MV-4-11 (cell line): ENCODE measurements around the gene MTCL1.

Experiments used
- DNase-seq: peaks from one replicate; lab custom pipeline; 2025; lab: John Stamatoyannopoulos, UW

Gene MTCL1

GRCh38 chr18:8793445-8794155 is 88.2 kb downstream of the MTCL1 start:
- DNase-seq, result no peak

- DNase-seq, result no peak
Measured at GRCh38 chr18:8794156-8794933, 89.0 kb downstream of the MTCL1 start.

- no peak for DNase-seq
Measured at GRCh38 chr18:8794934-8795280, 89.6 kb downstream of the MTCL1 start.

GRCh38 chr18:8795586-8796325 is 90.4 kb downstream of the MTCL1 start:
- DNase-seq, result no peak

GRCh38 chr18:8797206-8797605 is 91.8 kb downstream of the MTCL1 start:
- DNase-seq, result no peak

- no peak for DNase-seq
Measured at GRCh38 chr18:8799001-8799400, 93.6 kb downstream of the MTCL1 start.

- DNase-seq, result no peak
Measured at GRCh38 chr18:8799596-8800441, 94.5 kb downstream of the MTCL1 start.

GRCh38 chr18:8800445-8800844 is 95.1 kb downstream of the MTCL1 start:
- no peak for DNase-seq

GRCh38 chr18:8800876-8801262 is 95.5 kb downstream of the MTCL1 start:
- no peak for DNase-seq

GRCh38 chr18:8801263-8801901 is 96.0 kb downstream of the MTCL1 start:
- no peak for DNase-seq

- no peak for DNase-seq
Measured at GRCh38 chr18:8802017-8802672, 96.8 kb downstream of the MTCL1 start.

- DNase-seq, result no peak
Measured at GRCh38 chr18:8803063-8803795, 97.9 kb downstream of the MTCL1 start.

GRCh38 chr18:8803957-8804356 is 98.6 kb downstream of the MTCL1 start:
- no peak for DNase-seq

- no peak for DNase-seq
Measured at GRCh38 chr18:8805552-8805951, 100.2 kb downstream of the MTCL1 start.

GRCh38 chr18:8806100-8806797 is 100.9 kb downstream of the MTCL1 start:
- DNase-seq, result no peak

- no peak for DNase-seq
Measured at GRCh38 chr18:8806798-8807487, 101.6 kb downstream of the MTCL1 start.

GRCh38 chr18:8807488-8807805 is 102.1 kb downstream of the MTCL1 start:
- no peak for DNase-seq

- DNase-seq, result no peak
Measured at GRCh38 chr18:8808001-8808400, 102.6 kb downstream of the MTCL1 start.

- DNase-seq, result no peak
Measured at GRCh38 chr18:8809514-8809913, 104.2 kb downstream of the MTCL1 start.
